ENCODE data around the gene CDYL. TPM values are rescaled to one million over a fixed set of nuclear protein-coding genes. Genes with fewer than 3 reads are reported as not detected.
"Not testable (repeated sequence)": the region's sequence is repeated elsewhere in the genome, so short reads cannot be mapped to it uniquely, and the experiment has no call there.

CDYL gene
- total RNA-seq, 1 donor, result 72.3 TPM

DNA sequence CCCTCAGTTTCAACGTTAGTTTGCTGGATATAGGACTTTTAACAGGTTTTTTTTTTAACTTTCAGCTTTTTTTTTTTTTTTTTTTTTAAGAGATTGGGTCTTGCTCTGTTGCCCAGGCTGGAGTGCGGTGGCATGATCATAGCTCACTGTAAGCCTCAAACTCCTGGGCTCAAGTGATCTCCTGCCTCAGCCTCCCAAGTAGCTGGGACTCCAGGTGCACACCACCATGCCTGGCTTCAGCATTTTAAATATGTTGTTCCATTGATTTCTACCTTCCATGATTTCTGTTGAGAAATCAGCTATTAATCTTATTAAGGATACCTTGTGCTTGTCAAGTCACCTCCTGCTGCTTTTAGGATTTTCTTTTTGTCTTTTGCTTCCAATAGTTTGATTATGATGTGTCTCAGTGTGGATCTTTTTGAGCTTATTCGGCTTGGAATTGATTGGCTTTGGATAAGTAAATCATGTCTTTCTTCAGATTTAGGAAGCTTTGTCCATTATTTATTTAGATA is 52.0 kb downstream of the CDYL start:
- H3K4me3 ChIP-seq (ENCODE audit: low read length), result no peak overlapping the region
- no peaks in the 10 kb centered on the region for H3K4me1 ChIP-seq (ENCODE audit: insufficient read depth, low read length)
- H3K27me3 ChIP-seq (ENCODE audit: insufficient read depth, low read length), result no peaks in the 10 kb centered on the region
- H3K9me3 ChIP-seq (ENCODE audit: low read depth, low read length), result peaks cover 51% of the 10 kb centered on the region

DNA sequence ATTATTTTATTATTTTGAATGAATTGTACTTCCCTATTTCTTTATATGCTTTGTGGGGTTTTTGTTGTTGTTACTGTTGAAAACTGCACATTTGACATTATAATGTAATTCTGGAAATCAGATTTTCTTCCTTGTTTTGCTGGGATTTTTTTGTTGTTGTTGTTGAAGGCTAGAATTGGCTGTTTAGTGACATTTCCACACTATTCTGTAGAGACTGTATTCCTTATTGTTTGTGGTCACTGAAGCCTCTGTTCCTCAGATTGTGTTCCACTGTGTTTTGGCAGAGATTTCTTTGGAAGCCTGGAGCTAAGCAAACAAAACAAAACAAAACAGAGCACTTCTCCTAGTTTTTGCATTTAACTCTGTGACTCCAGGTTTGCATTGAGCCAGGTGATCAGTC is 52.9 kb downstream of the CDYL start:
- no peaks in the 10 kb centered on the region for H3K4me1 ChIP-seq (ENCODE audit: insufficient read depth, low read length)
- H3K27me3 ChIP-seq (ENCODE audit: insufficient read depth, low read length), result no peaks in the 10 kb centered on the region
- H3K9me3 ChIP-seq (ENCODE audit: low read depth, low read length), result peaks cover 51% of the 10 kb centered on the region
- no peak overlapping the region for H3K4me3 ChIP-seq (ENCODE audit: low read length)

DNA sequence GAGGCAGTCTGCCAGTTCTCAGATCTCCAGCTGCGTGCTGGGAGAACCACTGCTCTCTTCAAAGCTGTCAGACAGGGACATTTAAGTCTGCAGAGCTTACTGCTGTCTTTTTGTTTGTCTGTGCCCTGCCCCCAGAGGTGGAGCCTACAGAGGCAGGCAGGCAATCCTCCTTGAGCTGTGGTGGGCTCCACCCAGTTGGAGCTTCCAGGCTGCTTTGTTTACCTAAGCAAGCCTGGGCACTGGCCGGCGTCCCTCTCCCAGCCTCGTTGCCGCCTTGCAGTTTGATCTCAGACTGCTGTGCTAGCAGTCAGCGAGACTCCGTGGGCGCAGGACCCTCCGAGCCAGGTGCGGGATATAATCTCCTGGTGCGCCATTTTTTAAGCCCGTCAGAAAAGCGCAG is 59.3 kb downstream of the CDYL start:
- H3K4me1 ChIP-seq (ENCODE audit: insufficient read depth, low read length); H3K4me3 ChIP-seq (ENCODE audit: low read length); H3K27me3 ChIP-seq (ENCODE audit: insufficient read depth, low read length): not testable (repeated sequence)
- peaks cover 13% of the 10 kb centered on the region for H3K9me3 ChIP-seq (ENCODE audit: low read depth, low read length)

DNA sequence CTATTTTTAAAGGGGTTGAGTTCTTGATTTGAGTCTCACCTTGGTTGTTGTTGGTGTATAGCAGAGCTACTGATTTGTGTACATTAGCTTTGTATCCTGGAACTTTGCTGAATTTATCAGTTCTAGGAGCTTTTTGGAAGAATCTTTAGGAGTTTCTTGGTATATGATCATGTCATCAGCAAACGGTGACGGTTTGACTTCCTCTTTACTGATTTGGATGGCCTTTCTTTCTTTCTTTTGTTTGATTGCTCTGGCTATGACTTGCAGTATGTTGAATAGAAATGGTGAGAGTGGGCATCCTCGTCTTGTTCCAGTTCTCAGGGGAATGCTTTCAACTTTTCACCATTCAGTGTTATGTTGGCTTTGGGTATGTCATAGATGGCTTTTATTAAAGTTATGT is 64.0 kb downstream of the CDYL start:
- Histone ChIP-seq H3K4me1 (ENCODE audit: insufficient read depth, low read length) (no peaks in the 10 kb centered on the region), H3K9me3 (ENCODE audit: low read depth, low read length) (peaks cover 34% of the 10 kb centered on the region), H3K4me3 (ENCODE audit: low read length) (no peak overlapping the region), H3K27me3 (ENCODE audit: insufficient read depth, low read length) (no peaks in the 10 kb centered on the region)

DNA sequence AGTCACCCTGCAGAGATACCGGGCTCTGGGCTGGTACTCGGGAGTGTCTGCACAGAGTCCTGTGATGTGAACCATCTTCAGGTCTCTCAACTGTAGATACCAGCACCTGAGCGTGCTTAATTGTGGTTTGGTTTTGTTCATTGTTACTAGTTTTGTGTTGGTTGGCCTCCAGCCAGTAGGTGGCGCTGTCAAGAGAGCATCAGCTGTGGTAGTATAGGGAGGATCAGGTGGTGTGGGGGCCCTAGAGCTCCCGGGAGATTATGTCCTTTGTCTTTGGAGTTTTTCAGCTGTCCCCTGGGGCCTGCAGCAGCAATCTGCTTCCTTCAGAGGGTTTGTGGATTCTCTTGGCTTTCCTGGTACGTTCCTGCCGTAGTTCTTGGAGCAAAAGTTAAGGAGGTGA is 67.9 kb downstream of the CDYL start:
- Histone ChIP-seq H3K27me3 (ENCODE audit: insufficient read depth, low read length) (no peaks in the 10 kb centered on the region), H3K4me1 (ENCODE audit: insufficient read depth, low read length) (peaks cover 4% of the 10 kb centered on the region), H3K4me3 (ENCODE audit: low read length) (no peak overlapping the region), H3K9me3 (ENCODE audit: low read depth, low read length) (peaks cover 29% of the 10 kb centered on the region)

DNA sequence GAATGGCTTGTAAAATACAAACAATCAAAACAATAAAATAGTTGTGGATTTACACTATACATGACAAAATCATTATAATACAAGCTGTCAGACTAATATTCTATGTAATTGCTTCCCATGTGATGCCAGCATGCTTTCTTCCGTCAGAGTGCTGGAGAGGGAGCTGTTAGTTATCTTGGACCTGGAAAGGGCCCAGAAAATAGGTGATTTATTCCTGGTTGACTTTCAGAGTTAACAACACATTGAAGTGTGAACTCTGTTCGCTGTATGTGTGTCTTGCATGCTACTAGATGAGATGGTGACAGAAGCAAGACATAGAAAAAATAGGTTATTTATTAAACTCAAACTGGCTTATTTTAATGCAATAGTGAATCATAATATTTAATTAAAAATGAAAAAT is 70.2 kb downstream of the CDYL start:
- Histone ChIP-seq H3K27me3 (ENCODE audit: insufficient read depth, low read length) (no peaks in the 10 kb centered on the region), H3K4me1 (ENCODE audit: insufficient read depth, low read length) (peaks cover 4% of the 10 kb centered on the region), H3K4me3 (ENCODE audit: low read length) (no peak overlapping the region)

DNA sequence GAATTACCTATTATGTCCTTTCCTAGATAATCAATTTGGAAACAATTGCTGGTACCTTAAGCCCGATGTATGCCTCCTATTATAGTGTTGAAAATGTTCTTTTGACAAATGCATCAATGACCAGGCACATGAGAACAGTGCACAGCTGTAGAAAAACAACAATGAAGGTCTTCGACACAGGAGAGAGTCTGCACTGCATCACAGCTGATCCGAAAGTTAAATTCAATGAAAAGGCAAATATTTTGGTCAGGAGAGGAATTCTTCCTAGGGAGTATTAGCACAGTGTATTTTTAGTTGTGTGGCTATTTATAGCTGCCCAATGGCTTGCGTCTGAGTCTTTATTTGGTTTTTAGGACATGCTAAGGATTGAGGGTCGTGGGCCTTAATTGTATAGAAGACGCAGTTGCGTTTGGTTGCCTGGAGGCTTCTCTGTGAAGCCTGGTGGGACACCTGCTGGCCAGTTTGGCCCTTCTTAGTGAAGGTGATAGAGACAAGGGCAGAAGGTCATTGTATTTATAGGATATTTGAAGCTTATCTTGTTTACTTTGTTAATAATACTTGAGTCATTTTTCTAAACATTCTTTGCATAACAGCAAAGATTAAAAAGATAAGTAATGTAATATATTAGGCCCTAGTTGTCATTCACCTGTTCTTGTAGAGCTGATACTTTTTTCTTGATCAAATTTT is 72.3 kb downstream of the CDYL start:
- peaks cover 4% of the 10 kb centered on the region for H3K4me1 ChIP-seq (ENCODE audit: insufficient read depth, low read length)
- no peak overlapping the region for H3K4me3 ChIP-seq (ENCODE audit: low read length)
- peaks cover 5% of the 10 kb centered on the region for H3K9me3 ChIP-seq (ENCODE audit: low read depth, low read length)
- H3K27me3 ChIP-seq (ENCODE audit: insufficient read depth, low read length), result no peaks in the 10 kb centered on the region

More for the DNA sequence above, 70.2 kb downstream of the CDYL start:
- peaks cover 17% of the 10 kb centered on the region for H3K9me3 ChIP-seq (ENCODE audit: low read depth, low read length)

DNA sequence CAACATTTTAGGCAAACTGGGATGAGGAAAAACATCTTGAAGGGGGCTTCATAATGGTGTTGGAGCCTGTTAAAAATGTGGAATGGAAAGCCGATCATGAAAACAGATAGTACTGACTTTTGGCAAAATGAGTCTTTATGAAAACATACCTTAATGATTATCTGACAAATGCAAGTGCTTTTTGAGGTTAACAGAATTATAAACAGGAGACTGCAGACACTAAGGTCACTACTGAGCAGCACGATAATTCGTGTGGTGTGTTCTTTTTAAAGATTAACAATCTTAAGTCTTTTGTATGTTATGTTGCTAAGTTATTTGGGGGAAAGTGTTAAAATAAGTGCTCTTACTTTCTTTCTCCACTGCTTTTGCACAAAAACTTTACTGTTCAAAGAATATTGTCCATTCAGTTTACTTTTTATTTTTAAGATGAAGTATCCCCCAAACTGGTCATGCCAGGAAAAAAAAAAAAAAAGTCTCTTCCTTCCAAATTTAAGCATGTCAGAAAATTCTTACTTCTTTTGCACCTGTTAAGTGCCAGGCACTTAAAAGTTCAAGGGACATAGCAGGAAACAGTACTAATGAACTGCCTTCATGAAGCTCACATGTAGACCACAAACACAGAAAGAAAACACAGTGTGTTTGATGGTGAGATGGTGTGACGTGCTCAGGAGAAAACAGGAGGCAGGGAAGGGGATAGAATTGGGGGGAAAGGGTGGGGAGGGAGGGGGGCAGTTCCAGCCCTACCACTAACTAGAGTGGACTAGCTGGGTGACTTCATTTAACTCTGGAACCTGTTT is 73.2 kb downstream of the CDYL start:
- Histone ChIP-seq H3K4me3 (ENCODE audit: low read length) (no peak overlapping the region), H3K9me3 (ENCODE audit: low read depth, low read length) (no peaks in the 10 kb centered on the region), H3K4me1 (ENCODE audit: insufficient read depth, low read length) (peaks cover 4% of the 10 kb centered on the region), H3K27me3 (ENCODE audit: insufficient read depth, low read length) (no peaks in the 10 kb centered on the region)

DNA sequence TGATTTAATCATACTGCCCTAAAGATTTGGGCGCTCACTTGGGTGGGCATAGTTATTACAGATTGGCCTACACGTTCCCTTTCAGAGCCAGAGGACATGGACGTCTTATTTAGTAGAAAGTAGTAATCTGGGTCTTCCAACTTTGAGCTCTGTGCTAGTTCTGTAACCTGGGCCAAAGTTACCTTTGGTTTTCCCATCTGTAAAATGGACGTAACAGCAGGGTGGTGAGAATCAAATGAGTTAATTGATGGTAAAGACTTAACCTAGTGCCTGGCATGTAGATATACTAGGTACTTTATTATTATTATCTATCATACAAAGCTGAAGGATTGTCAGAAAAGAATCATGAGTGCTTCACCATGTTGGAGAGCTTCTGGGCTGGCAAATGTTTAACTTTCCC is 74.8 kb downstream of the CDYL start:
- H3K4me1 ChIP-seq (ENCODE audit: insufficient read depth, low read length), result peaks cover 4% of the 10 kb centered on the region
- H3K9me3 ChIP-seq (ENCODE audit: low read depth, low read length), result no peaks in the 10 kb centered on the region
- no peak overlapping the region for H3K4me3 ChIP-seq (ENCODE audit: low read length)
- H3K27me3 ChIP-seq (ENCODE audit: insufficient read depth, low read length), result no peaks in the 10 kb centered on the region

DNA sequence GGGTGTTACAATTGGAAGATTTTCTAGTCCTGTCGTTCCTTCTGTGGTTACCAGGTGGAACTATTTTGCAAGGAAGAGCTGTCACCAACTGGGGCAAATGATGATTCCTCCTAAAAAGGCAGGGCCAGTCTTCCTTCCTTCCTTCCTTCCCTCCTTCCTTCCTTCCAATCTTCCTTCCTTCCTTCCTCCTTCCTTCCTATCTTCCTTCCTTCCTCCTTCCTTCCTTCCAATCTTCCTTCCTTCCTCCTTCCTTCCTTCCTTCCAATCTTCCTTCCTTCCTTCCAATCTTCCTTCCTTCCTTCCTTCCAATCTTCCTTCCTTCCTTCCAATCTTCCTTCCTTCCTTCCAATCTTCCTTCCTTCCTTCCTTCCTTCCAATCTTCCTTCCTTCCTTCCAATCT is 76.0 kb downstream of the CDYL start:
- H3K9me3 ChIP-seq (ENCODE audit: low read depth, low read length); H3K4me1 ChIP-seq (ENCODE audit: insufficient read depth, low read length); H3K27me3 ChIP-seq (ENCODE audit: insufficient read depth, low read length); H3K4me3 ChIP-seq (ENCODE audit: low read length): not testable (repeated sequence)

DNA sequence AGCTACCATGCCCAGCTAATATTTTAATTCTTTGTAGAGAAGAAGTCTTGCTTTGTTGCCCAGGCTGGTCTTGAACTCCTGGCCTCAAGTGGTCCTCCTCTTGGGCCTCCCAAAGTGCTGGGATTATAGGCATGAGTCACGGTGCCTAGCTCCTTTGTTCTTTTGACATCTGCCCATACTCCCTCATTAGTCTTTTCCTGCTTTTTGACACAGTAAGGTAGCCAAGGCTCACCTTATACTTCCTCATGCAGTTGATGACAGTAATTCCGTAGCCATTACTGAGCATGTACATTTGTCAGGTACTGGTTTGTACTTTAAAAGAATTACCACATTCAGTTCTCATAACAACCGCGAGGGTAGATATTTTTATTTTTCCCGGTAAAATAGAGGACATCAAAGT is 76.7 kb downstream of the CDYL start:
- Histone ChIP-seq H3K27me3 (ENCODE audit: insufficient read depth, low read length) (no peaks in the 10 kb centered on the region), H3K9me3 (ENCODE audit: low read depth, low read length) (no peaks in the 10 kb centered on the region), H3K4me3 (ENCODE audit: low read length) (no peak overlapping the region), H3K4me1 (ENCODE audit: insufficient read depth, low read length) (peaks cover 4% of the 10 kb centered on the region)

DNA sequence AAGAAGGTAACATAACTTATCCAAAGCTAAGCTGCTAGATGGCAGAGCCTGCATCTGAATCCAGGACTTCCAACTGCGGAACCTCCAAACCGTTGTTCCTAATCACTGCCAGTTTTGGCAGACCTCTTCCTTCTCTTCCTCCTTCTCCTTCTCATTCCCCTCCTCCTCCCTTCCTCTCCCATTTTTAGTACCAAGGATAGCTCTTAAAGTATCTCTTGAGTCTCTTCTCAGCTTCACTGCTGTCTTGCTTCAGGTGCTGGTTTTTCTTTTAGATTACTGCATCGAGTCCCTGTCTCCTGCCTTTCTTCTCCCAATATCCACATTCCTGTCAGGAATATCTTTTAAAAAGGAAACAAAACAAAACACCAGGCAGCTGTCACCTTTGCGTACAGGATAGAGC is 77.1 kb downstream of the CDYL start:
- no peaks in the 10 kb centered on the region for H3K9me3 ChIP-seq (ENCODE audit: low read depth, low read length)
- no peaks in the 10 kb centered on the region for H3K27me3 ChIP-seq (ENCODE audit: insufficient read depth, low read length)
- no peak overlapping the region for H3K4me3 ChIP-seq (ENCODE audit: low read length)
- peaks cover 6% of the 10 kb centered on the region for H3K4me1 ChIP-seq (ENCODE audit: insufficient read depth, low read length)

DNA sequence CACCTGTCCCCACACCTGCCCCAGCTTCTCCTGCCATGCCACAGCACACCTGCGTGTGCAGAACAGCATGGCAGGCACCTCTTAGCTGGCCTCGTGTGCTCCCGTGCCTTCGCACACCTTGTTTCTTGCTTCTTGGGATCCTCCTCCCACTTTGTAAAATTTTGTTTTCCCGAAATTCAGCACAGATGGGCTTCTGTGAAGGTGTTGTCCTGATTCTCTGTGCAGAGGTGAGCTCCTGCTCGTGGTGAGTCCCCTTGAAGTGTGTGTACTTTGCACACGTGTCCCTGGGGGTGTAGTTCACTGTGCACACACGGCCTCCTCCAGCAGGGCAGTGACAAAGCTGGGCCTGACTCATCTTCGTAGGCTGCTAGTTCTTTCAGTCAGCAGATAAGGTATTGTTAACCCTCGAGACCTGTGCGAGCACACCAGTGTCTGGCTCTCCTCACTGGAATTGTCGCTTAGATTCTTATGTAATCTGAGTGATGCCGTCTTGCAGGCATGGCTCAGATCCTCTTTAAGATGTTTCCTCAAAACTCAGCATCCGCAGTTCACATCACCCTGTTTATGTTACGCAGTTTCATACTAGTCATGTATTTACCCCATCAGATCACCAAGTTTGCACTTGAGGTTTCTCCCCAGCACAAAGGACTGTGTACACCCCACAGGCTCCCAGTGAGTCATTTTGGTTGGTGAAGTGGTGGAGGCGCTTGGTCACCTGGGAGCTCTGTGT is 77.7 kb downstream of the CDYL start:
- Histone ChIP-seq H3K4me1 (ENCODE audit: insufficient read depth, low read length) (peaks cover 8% of the 10 kb centered on the region), H3K4me3 (ENCODE audit: low read length) (no peak overlapping the region), H3K9me3 (ENCODE audit: low read depth, low read length) (no peaks in the 10 kb centered on the region), H3K27me3 (ENCODE audit: insufficient read depth, low read length) (no peaks in the 10 kb centered on the region)

DNA sequence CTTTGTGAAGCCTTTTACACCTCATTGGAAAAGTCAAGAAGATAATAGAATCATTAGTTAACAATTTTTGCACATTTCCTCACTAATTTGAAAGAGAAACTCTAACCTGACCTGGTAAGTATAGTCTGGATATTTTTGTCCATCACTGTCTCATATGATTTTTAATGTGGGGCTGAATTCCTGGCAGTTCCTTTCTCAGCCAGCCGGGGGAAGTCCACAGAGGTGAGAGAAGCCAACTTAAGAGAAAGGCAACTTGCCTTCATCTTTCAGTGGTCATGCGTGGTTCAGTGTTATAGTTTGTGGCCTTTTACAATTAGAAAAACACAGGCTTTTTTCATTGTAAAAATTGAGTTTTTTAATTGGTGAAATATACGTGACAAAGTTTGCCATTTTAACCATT is 80.6 kb downstream of the CDYL start:
- no peaks in the 10 kb centered on the region for H3K27me3 ChIP-seq (ENCODE audit: insufficient read depth, low read length)
- peaks cover 20% of the 10 kb centered on the region for H3K4me1 ChIP-seq (ENCODE audit: insufficient read depth, low read length)
- no peak overlapping the region for H3K4me3 ChIP-seq (ENCODE audit: low read length)
- no peaks in the 10 kb centered on the region for H3K9me3 ChIP-seq (ENCODE audit: low read depth, low read length)

All from mononuclear cell (primary cell).